ENCODE measurements around the gene MALT1. TPM values are rescaled to one million over a fixed set of nuclear protein-coding genes. Genes with fewer than 3 reads are reported as not detected.
A peak's percentile ranks its signal among the peaks of the same experiment; 100 is the strongest.

Gene MALT1
- total RNA-seq, 1 experiment from 2014 or later, result 24.2 TPM

GRCh38 chr18:58788971-58789875, 118.0 kb downstream of the MALT1 start:
- Histone ChIP-seq H3F3A (ENCODE audit: low read length, unreplicated experiment) (peaks cover 37% of the 10 kb centered on the region), H4K20me1 (ENCODE audit: low read length) (no peaks in the 10 kb centered on the region), H3K4me3 (ENCODE audit: low read length) (peak overlapping the region; percentile 20; the same call in 1 of the 2 replicates), H3K4me1 (ENCODE audit: insufficient read depth, low read length) (peaks cover 79% of the 10 kb centered on the region), H3K4me2 (ENCODE audit: low read length) (peak overlapping the region; percentile 51), H3K27me3 (ENCODE audit: low read length) (no peaks in the 10 kb centered on the region), H3K36me3 (ENCODE audit: low read depth, low read length) (no peaks in the 10 kb centered on the region), H3K27ac (ENCODE audit: low read length) (peak overlapping the region; percentile 96), H3K9ac (ENCODE audit: low read length) (peak overlapping the region; percentile 76), H3K9me3 (ENCODE audit: low read length) (no peaks in the 10 kb centered on the region), H3K9me2 (replicated peaks; ENCODE audit: low read length) (no peaks in the 10 kb centered on the region), H3K79me2 (ENCODE audit: low read length) (peaks cover 7% of the 10 kb centered on the region), H2AFZ (ENCODE audit: low read length) (no peak overlapping the region; the same call in 1 of the 2 replicates)
- TF ChIP-seq EZH2 (IDR thresholded peaks at IDR 0.05; ENCODE audit: low read length, unreplicated experiment) (no peak), CTCF (conservative IDR thresholded peaks at IDR 0.05; ENCODE audit: low read depth, low read length) (no peak), EZH2phosphoT487 (IDR thresholded peaks at IDR 0.05; ENCODE audit: borderline replicate concordance, low read length) (no peak)
- intact Hi-C loops (cut with micrococcal nuclease), result loop anchor here (5.0 to 10.0 kb wide), 3 partner anchors 106 to 203 kb away; no protein-coding TSS in a partner anchor
- POLR2A ChIA-PET (ENCODE audit: unreplicated experiment), result interaction anchor here (0.7 kb wide), 2 partner anchors 61 to 78 kb away, joined by 3 to 5 read pairs; no protein-coding TSS in a partner anchor
- BruUV-seq (replicated peaks), result no TSS peak
- CTCF ChIA-PET, result interaction anchor here (0.6 to 1.2 kb wide), 2 partner anchors 21 to 281 kb away, joined by 4 to 6 read pairs; no protein-coding TSS in a partner anchor
- ATAC-seq (peak; percentile 47), DNase-seq (peak; percentile 97)

DNA sequence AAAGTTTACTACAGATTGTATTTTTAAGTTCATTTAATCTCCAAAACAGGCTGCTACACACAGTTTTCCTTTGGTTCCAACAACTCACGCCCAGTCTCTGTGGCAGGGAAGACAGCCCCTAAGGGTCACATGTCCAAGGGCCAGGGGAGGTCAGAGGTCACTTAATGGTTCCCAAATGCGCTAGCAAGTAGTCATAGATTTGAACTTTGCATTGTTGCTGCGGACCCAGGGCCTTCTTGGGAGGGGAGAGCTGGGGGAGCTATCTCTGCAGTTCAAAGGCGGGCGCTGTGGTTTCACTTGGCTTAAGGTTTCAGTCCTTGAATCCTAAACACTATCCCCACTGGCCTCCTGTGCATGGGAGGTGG, 118.6 kb downstream of the MALT1 start:
- peaks cover 73% of the 10 kb centered on the region for H3K4me1 ChIP-seq (ENCODE audit: insufficient read depth, low read length)
- ATAC-seq, result no peak

More for the DNA sequence above, 118.6 kb downstream of the MALT1 start:
- BruUV-seq (replicated peaks), result no TSS peak
- ChIA-PET CTCF (no interaction called here), POLR2A (ENCODE audit: unreplicated experiment) (no interaction called here)
- Histone ChIP-seq H3K9me3 (ENCODE audit: low read length) (no peaks in the 10 kb centered on the region), H2AFZ (ENCODE audit: low read length) (no peak overlapping the region), H3K36me3 (ENCODE audit: low read depth, low read length) (no peaks in the 10 kb centered on the region), H3K27me3 (ENCODE audit: low read length) (no peaks in the 10 kb centered on the region), H4K20me1 (ENCODE audit: low read length) (no peaks in the 10 kb centered on the region), H3K9ac (ENCODE audit: low read length) (peak overlapping the region; percentile 76), H3K27ac (ENCODE audit: low read length) (peak overlapping the region; percentile 96), H3K4me2 (ENCODE audit: low read length) (peak overlapping the region; percentile 51), H3F3A (ENCODE audit: low read length, unreplicated experiment) (peaks cover 37% of the 10 kb centered on the region), H3K79me2 (ENCODE audit: low read length) (peaks cover under 1% of the 10 kb centered on the region; the same call in 1 of the 2 replicates), H3K4me3 (ENCODE audit: low read length) (peak overlapping the region; percentile 20; the same call in 1 of the 2 replicates), H3K9me2 (replicated peaks; ENCODE audit: low read length) (no peaks in the 10 kb centered on the region)
- TF ChIP-seq CTCF (conservative IDR thresholded peaks at IDR 0.05; ENCODE audit: low read depth, low read length) (no peak), EZH2 (IDR thresholded peaks at IDR 0.05; ENCODE audit: low read length, unreplicated experiment) (no peak), EZH2phosphoT487 (IDR thresholded peaks at IDR 0.05; ENCODE audit: borderline replicate concordance, low read length) (no peak)
- no peak for DNase-seq
- intact Hi-C loops (cut with micrococcal nuclease), result loop anchor here (5.0 to 10.0 kb wide), 3 partner anchors 105 to 202 kb away; no protein-coding TSS in a partner anchor

Data from PC-3 (cell line).